ENCODE results near the gene HHIP.

HHIP gene

DNA sequence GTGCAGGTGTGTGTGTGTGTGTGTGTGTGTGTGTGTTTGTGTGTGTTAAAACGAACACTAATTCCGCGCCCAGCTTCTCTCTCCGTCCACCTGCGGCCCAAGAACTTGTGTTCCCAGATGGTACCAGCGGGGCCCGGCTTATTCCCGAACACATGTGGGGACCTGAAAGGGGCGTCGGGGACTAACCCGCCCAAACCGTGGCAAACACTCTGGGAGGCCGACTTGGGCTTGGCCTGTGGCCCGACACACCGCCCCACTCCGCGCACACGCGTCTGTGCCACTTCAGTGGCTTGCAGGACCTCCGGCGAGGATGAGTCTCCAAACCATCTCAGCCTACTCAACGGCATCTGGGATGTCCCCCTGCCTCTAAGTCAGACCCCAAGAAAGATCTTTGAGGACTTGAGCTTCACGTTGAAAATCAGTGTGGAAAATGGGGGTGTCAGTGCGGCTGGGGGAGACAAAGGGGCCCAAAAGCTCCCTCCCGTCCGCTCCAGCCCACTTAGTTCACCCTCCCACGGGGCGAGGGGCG is 790 bp upstream of the HHIP start:
- Histone ChIP-seq H3K4me3 (ENCODE audit: low read depth in 1 of 2, low read length in 2 of 2) (peak overlapping the region in 1 of 2 donors; percentile 68), H3K36me3 (ENCODE audit: control insufficient read depth in 1 of 2, insufficient read depth in 2 of 2, low read length in 2 of 2) (no peaks in the 10 kb centered on the region), H3K9me3 (ENCODE audit: control insufficient read depth in 1 of 2, low read length in 2 of 2) (no peaks in the 10 kb centered on the region), H3K27ac (ENCODE audit: low read length) (no peak overlapping the region), H3K27me3 (ENCODE audit: low read depth, low read length) (peaks cover 23% of the 10 kb centered on the region), H3K4me1 (ENCODE audit: control insufficient read depth in 1 of 2, insufficient read depth in 2 of 2, low read length in 2 of 2) (peaks cover 0 to 19% of the 10 kb centered on the region in 2 donors)

DNA sequence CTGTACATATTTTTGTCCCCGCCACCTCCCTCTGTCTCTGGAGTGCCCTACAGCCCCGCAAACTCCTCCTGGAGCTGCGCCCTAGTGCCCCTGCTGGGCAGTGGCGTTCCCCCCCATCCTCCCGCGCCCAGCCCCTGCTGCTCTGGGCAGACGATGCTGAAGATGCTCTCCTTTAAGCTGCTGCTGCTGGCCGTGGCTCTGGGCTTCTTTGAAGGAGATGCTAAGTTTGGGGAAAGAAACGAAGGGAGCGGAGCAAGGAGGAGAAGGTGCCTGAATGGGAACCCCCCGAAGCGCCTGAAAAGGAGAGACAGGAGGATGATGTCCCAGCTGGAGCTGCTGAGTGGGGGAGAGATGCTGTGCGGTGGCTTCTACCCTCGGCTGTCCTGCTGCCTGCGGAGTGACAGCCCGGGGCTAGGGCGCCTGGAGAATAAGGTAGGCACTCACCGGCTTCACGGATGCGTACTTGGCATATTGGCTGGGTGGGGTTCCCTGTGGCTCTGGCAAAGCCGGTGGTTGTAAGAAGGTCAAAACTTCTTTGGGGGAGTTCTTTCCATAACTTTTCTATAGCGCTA is 653 bp downstream of the HHIP start:
- peaks cover 23% of the 10 kb centered on the region for H3K27me3 ChIP-seq (ENCODE audit: low read depth, low read length)
- H3K4me3 ChIP-seq (ENCODE audit: low read depth in 1 of 2, low read length in 2 of 2): peak overlapping the region; percentile 60 to 68
- peaks cover 0 to 19% of the 10 kb centered on the region in 2 donors for H3K4me1 ChIP-seq (ENCODE audit: control insufficient read depth in 1 of 2, insufficient read depth in 2 of 2, low read length in 2 of 2)
- H3K9me3 ChIP-seq (ENCODE audit: control insufficient read depth in 1 of 2, low read length in 2 of 2): no peaks in the 10 kb centered on the region
- no peak overlapping the region for H3K27ac ChIP-seq (ENCODE audit: low read length)
- no peaks in the 10 kb centered on the region for H3K36me3 ChIP-seq (ENCODE audit: control insufficient read depth in 1 of 2, insufficient read depth in 2 of 2, low read length in 2 of 2)

DNA sequence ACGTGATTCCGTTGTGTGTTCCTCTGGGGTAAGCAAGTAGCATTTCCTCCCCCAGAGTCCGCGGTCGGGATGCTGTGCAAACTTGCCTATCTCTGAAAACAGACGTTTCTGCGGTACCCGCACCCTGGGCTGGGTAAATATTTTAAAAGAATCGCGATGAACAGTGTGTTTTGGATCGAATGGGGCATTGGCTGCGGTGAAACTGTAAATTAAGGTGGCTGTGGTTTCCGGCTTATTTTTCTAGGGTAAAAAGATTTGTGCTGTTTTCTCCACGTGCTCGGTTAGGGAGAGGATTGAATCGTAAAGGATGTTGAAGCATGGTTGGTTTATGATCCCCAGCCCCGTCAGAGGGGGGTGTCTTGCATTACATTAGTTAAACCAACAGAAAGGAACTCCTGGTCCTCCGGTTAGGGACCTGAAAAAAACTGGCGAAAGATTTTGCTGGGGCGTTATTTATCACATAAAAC is 1.2 kb downstream of the HHIP start:
- Histone ChIP-seq H3K27ac (ENCODE audit: low read length) (no peak overlapping the region), H3K4me3 (ENCODE audit: low read depth in 1 of 2, low read length in 2 of 2) (peak overlapping the region; percentile 60 to 68), H3K4me1 (ENCODE audit: control insufficient read depth in 1 of 2, insufficient read depth in 2 of 2, low read length in 2 of 2) (peaks cover 0 to 19% of the 10 kb centered on the region in 2 donors), H3K36me3 (ENCODE audit: control insufficient read depth in 1 of 2, insufficient read depth in 2 of 2, low read length in 2 of 2) (no peaks in the 10 kb centered on the region), H3K27me3 (ENCODE audit: low read depth, low read length) (peaks cover 23% of the 10 kb centered on the region), H3K9me3 (ENCODE audit: control insufficient read depth in 1 of 2, low read length in 2 of 2) (no peaks in the 10 kb centered on the region)

DNA sequence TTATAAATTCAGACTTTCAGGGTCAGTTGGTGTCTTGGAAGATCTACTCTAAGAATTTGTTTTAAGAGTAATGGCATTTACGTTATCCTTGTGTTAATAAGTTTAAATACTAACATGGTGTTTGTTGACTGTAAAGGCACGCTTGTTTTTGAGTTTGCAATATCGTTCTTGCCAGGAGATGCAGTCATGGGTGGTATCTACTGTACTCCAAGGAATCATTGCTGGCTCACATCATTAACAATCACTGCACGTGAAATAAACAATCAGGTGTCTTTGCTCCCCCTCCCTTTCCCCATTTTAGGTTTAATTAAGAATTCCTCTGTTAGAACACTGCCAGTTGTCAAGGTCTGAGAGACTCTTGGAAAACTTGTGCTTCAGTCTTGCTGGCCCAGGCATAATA is 1.6 kb downstream of the HHIP start:
- Histone ChIP-seq H3K27ac (ENCODE audit: low read length) (no peak overlapping the region), H3K9me3 (ENCODE audit: control insufficient read depth in 1 of 2, low read length in 2 of 2) (no peaks in the 10 kb centered on the region), H3K4me1 (ENCODE audit: control insufficient read depth in 1 of 2, insufficient read depth in 2 of 2, low read length in 2 of 2) (peaks cover 0 to 19% of the 10 kb centered on the region in 2 donors), H3K36me3 (ENCODE audit: control insufficient read depth in 1 of 2, insufficient read depth in 2 of 2, low read length in 2 of 2) (no peaks in the 10 kb centered on the region), H3K4me3 (ENCODE audit: low read depth in 1 of 2, low read length in 2 of 2) (no peak overlapping the region), H3K27me3 (ENCODE audit: low read depth, low read length) (peaks cover 23% of the 10 kb centered on the region)

DNA sequence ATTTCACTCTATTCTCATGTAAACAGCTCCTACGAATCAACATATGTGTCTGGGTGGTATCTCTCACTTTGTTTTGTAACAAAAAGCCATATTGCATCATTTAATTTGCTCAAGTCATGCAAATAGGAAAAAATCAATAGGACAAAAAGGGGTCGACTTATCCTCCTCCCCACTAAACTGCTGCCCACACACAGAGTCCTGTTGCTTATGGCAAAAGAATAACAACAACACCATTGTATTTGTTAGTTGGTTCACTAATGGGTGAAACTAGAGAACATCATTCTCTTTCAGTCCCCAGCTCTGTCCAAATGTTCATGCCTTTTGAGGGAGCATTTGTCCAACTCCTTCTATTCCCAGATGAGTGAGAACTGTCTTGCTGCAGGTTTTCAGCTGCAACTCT is 2.1 kb downstream of the HHIP start:
- no peak overlapping the region for H3K4me3 ChIP-seq (ENCODE audit: low read depth in 1 of 2, low read length in 2 of 2)
- peaks cover 0 to 19% of the 10 kb centered on the region in 2 donors for H3K4me1 ChIP-seq (ENCODE audit: control insufficient read depth in 1 of 2, insufficient read depth in 2 of 2, low read length in 2 of 2)
- peaks cover 23% of the 10 kb centered on the region for H3K27me3 ChIP-seq (ENCODE audit: low read depth, low read length)
- no peaks in the 10 kb centered on the region for H3K36me3 ChIP-seq (ENCODE audit: control insufficient read depth in 1 of 2, insufficient read depth in 2 of 2, low read length in 2 of 2)
- no peaks in the 10 kb centered on the region for H3K9me3 ChIP-seq (ENCODE audit: control insufficient read depth in 1 of 2, low read length in 2 of 2)
- no peak overlapping the region for H3K27ac ChIP-seq (ENCODE audit: low read length)

DNA sequence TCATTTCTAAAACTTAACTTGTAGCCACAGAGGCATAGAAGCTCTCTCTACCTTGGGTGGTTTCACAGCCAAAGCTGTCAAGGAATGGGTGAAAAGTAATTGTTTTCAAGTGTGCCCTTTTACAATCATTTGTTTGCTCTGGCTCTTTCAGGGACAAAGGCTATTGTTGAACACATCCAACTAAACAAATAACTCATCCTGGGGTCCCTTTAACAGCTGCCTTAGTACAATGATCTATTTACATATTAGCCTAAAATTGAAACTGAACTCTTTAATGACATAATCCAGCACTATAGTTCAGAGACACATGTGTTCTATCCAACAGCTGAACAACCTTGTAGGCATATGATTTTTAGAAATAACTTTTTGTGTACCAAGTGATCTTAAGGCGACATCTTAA is 3.7 kb downstream of the HHIP start:
- Histone ChIP-seq H3K36me3 (ENCODE audit: control insufficient read depth in 1 of 2, insufficient read depth in 2 of 2, low read length in 2 of 2) (no peaks in the 10 kb centered on the region), H3K9me3 (ENCODE audit: control insufficient read depth in 1 of 2, low read length in 2 of 2) (no peaks in the 10 kb centered on the region), H3K4me3 (ENCODE audit: low read depth in 1 of 2, low read length in 2 of 2) (no peak overlapping the region), H3K4me1 (ENCODE audit: control insufficient read depth in 1 of 2, insufficient read depth in 2 of 2, low read length in 2 of 2) (peaks cover 0 to 19% of the 10 kb centered on the region in 2 donors), H3K27ac (ENCODE audit: low read length) (no peak overlapping the region), H3K27me3 (ENCODE audit: low read depth, low read length) (peaks cover 23% of the 10 kb centered on the region)

DNA sequence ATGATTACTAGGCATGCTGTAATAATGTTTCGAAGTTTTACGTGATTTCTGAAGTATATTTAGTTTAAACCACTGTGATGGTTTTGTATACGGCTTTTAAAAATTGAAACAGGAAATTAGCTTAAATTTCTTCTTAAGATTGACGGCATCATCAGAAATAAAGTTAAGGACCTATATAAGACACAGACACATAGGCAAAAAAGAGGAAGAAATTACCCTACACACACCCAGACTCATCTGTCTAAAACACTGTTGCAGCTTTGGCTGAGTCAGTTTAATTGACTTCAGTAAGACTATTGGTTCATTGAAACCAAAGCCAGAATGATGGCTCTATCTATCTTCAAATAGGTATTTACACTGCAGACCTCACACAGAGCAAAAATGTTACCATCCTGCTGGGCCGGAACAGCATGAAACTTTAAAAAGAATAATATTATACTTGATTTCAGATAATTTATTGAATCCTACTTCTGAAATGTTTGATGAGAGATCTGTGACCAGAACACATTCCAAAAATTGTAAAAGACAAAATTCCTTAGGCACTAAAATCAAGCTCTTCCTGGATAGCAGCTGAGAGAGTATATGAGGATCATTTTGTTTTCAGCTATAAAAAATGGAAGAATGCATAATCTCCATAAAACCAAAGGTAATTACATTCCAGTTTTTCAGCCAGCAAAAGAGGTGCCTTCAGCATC is 4.5 kb downstream of the HHIP start:
- peaks cover 23% of the 10 kb centered on the region for H3K27me3 ChIP-seq (ENCODE audit: low read depth, low read length)
- no peak overlapping the region for H3K27ac ChIP-seq (ENCODE audit: low read length)
- H3K4me3 ChIP-seq (ENCODE audit: low read depth in 1 of 2, low read length in 2 of 2): no peak overlapping the region
- H3K9me3 ChIP-seq (ENCODE audit: control insufficient read depth in 1 of 2, low read length in 2 of 2): no peaks in the 10 kb centered on the region
- no peaks in the 10 kb centered on the region for H3K36me3 ChIP-seq (ENCODE audit: control insufficient read depth in 1 of 2, insufficient read depth in 2 of 2, low read length in 2 of 2)
- H3K4me1 ChIP-seq (ENCODE audit: control insufficient read depth in 1 of 2, insufficient read depth in 2 of 2, low read length in 2 of 2): peaks cover 0 to 14% of the 10 kb centered on the region in 2 donors

DNA sequence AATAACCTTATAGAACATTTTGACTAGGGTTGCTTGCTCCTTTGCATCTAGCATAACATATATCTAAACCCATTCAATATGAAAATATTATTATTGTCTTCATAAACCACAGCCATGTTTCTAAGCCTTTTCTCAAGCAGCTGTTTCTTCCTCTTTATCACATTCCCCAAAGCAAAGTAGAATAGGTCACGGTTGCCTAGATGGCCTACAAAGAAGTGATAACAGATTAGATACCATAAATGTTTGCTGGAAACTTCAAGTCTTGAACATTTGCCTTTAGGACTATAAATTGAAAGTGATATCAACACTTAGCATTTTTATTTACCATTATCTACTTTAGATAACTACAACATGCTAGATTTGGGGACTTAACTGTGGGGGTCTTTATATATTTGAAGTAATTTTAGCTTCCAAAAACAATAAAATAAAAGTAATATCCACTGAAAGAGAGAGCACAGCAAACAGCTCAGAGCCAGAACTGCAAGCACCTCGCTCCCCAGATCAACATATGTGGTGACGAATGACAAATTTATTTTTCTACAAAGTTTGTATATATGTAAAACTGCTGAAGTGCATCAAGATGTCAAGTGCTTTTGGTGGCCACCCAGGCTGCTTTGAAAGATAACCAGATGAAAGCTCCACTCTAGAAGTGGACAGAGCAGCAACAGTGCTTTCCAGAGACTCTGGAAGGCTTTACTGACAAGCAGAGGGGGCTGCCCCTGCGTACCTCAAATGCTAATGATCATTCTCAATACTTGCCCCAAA is 8.0 kb downstream of the HHIP start:
- Histone ChIP-seq H3K36me3 (ENCODE audit: control insufficient read depth in 1 of 2, insufficient read depth in 2 of 2, low read length in 2 of 2) (no peaks in the 10 kb centered on the region), H3K27ac (ENCODE audit: low read length) (no peak overlapping the region), H3K4me3 (ENCODE audit: low read depth in 1 of 2, low read length in 2 of 2) (no peak overlapping the region), H3K4me1 (ENCODE audit: control insufficient read depth in 1 of 2, insufficient read depth in 2 of 2, low read length in 2 of 2) (no peaks in the 10 kb centered on the region), H3K27me3 (ENCODE audit: low read depth, low read length) (no peaks in the 10 kb centered on the region), H3K9me3 (ENCODE audit: control insufficient read depth in 1 of 2, low read length in 2 of 2) (no peaks in the 10 kb centered on the region)

DNA sequence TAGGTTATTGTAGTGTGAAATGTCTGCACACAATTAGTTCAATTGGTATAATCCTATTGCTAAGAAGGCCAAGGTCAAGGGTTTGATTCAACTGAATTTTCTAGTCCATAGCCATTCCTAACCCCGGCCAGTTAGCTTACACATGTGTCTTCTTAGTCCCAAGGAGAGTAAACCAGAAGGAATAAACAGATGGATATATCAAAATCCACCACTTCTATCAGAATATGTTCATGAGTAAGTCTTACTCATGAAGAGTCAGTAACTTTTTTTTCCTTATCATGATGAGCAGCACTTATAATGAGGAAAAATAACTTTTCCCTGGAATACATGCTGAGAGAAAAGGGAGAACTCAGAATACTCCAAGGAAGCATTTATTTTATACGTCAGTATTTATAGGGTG is 9.5 kb downstream of the HHIP start:
- Histone ChIP-seq H3K36me3 (ENCODE audit: control insufficient read depth in 1 of 2, insufficient read depth in 2 of 2, low read length in 2 of 2) (no peaks in the 10 kb centered on the region), H3K27ac (ENCODE audit: low read length) (no peak overlapping the region), H3K4me3 (ENCODE audit: low read depth in 1 of 2, low read length in 2 of 2) (no peak overlapping the region), H3K27me3 (ENCODE audit: low read depth, low read length) (no peaks in the 10 kb centered on the region), H3K4me1 (ENCODE audit: control insufficient read depth in 1 of 2, insufficient read depth in 2 of 2, low read length in 2 of 2) (no peaks in the 10 kb centered on the region), H3K9me3 (ENCODE audit: control insufficient read depth in 1 of 2, low read length in 2 of 2) (no peaks in the 10 kb centered on the region)

DNA sequence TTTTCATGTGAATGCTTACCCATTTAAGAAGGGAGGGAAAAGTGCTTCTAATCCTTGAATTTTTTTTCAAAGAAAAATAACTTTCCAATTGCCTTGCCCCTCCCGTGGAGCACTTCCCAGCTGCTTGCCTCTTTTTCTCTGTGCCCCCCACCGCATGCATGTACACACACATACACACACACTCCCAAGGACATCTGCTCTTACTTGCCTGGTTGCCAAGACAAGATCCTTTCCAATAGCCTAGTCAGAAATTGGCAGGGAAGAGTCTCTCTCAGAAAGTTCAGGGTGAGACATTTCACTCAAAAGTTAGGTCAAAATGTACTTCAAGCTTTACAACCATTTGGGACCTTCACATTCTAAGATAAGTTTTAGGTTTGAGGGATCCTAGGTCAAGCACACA is 10.9 kb downstream of the HHIP start:
- Histone ChIP-seq H3K9me3 (ENCODE audit: control insufficient read depth in 1 of 2, low read length in 2 of 2) (no peaks in the 10 kb centered on the region), H3K27ac (ENCODE audit: low read length) (no peak overlapping the region), H3K27me3 (ENCODE audit: low read depth, low read length) (no peaks in the 10 kb centered on the region), H3K4me1 (ENCODE audit: control insufficient read depth in 1 of 2, insufficient read depth in 2 of 2, low read length in 2 of 2) (no peaks in the 10 kb centered on the region), H3K36me3 (ENCODE audit: control insufficient read depth in 1 of 2, insufficient read depth in 2 of 2, low read length in 2 of 2) (no peaks in the 10 kb centered on the region), H3K4me3 (ENCODE audit: low read depth in 1 of 2, low read length in 2 of 2) (no peak overlapping the region)

DNA sequence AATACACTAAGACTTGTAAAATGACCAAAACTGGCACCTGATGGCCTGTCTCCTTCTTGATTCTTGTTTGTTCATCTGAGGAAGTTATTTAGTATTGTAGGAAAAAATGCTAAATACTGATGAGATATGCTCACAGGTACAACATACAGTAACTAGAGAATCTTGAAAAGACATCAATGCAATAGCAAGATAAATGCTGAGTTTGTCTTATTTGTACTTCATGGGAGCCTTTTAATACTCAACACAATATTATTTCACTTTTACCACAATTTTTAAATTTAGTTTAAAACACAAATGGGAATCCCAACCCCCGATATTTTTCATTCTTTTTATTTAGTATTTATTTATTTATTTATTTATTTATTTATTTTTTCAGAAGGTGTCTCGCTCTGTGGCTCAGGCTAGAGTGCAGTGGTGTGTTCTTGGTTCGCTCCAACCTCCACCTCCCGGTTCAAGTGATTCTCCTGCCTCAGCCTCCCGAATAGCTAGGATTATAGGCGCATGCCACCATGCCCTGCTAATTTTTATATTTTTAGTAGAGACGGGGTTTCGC is 12.1 kb downstream of the HHIP start:
- Histone ChIP-seq H3K27ac (ENCODE audit: low read length) (no peak overlapping the region), H3K36me3 (ENCODE audit: control insufficient read depth in 1 of 2, insufficient read depth in 2 of 2, low read length in 2 of 2) (no peaks in the 10 kb centered on the region), H3K9me3 (ENCODE audit: control insufficient read depth in 1 of 2, low read length in 2 of 2) (no peaks in the 10 kb centered on the region), H3K4me3 (ENCODE audit: low read depth in 1 of 2, low read length in 2 of 2) (no peak overlapping the region), H3K4me1 (ENCODE audit: control insufficient read depth in 1 of 2, insufficient read depth in 2 of 2, low read length in 2 of 2) (no peaks in the 10 kb centered on the region), H3K27me3 (ENCODE audit: low read depth, low read length) (no peaks in the 10 kb centered on the region)
